CD8-positive, alpha-beta memory T cell (primary cell): ENCODE results near the gene SLCO3A1. TPM values are rescaled to one million over a fixed set of nuclear protein-coding genes. Genes with fewer than 3 reads are reported as not detected.

ENCODE experiments used
- CTCF ChIA-PET: fragments of 350-600 bp; sonication (Branson Sonifier 250); formaldehyde crosslinking; loops from one replicate; lab custom pipeline; 2021; ENCODE audit warnings: antibody characterized with exemption; lab: Charles Lee
- POLR2A ChIA-PET: fragments of 350-600 bp; sonication (Branson Sonifier 250); formaldehyde crosslinking; loops from one replicate; lab custom pipeline; 2021; ENCODE audit warnings: antibody characterized with exemption; lab: Charles Lee
- DNase-seq, 5 donors: peaks; one replicate each; pipeline versions ENCODE4 v3.0.0 to v3.0.0-alpha.2; 2020 to 2022; ENCODE audit warnings: mixed read lengths in 1 of 5
- H3K27ac ChIP-seq: one replicate; pipeline ENCODE4 v1.7.0; 2013; ENCODE audit warnings: low read depth, mild to moderate bottlenecking, low read length, moderate library complexity
- H3K27me3 ChIP-seq: 2 replicates; pipeline ENCODE4 v1.7.0; 2013; ENCODE audit warnings: low read length, mild to moderate bottlenecking; ENCODE audit not compliant: insufficient read depth, poor library complexity, severe bottlenecking
- H3K36me3 ChIP-seq: 2 replicates; pipeline ENCODE4 v1.7.0; 2013; ENCODE audit warnings: mild to moderate bottlenecking, low read length, moderate library complexity; ENCODE audit not compliant: insufficient read depth
- H3K4me1 ChIP-seq: 2 replicates; pipeline ENCODE4 v1.7.0; 2013; ENCODE audit warnings: mild to moderate bottlenecking, low read length, moderate library complexity; ENCODE audit not compliant: insufficient read depth
- H3K4me3 ChIP-seq: 2 replicates; pipeline ENCODE4 v1.7.0; 2013; ENCODE audit warnings: mild to moderate bottlenecking, low read length
- H3K9me3 ChIP-seq: 2 replicates; pipeline ENCODE4 v1.7.0; 2013; ENCODE audit warnings: mild to moderate bottlenecking, low read length
- H3K27ac Mint-ChIP-seq, 8 donors: one replicate each; pipeline ENCODE4 v1.8.0; 2020 to 2021; ENCODE audit warnings: mixed read lengths in 8 of 8, mild to moderate bottlenecking in 6 of 8, inconsistent platforms in 3 of 8, moderate library complexity in 3 of 8
- H3K27me3 Mint-ChIP-seq, 2 donors: one replicate each; pipeline ENCODE4 v1.8.0; 2020 to 2021; ENCODE audit warnings: mixed read lengths in 2 of 2, mild to moderate bottlenecking in 1 of 2, moderate library complexity in 1 of 2
- H3K36me3 Mint-ChIP-seq, 3 donors: one replicate each; pipeline ENCODE4 v1.8.0; 2020 to 2021; ENCODE audit warnings: mixed read lengths in 3 of 3, inconsistent platforms in 1 of 3, mild to moderate bottlenecking in 1 of 3
- H3K4me1 Mint-ChIP-seq, 3 donors: one replicate each; pipeline ENCODE4 v1.8.0; 2020 to 2021; ENCODE audit warnings: mixed read lengths in 3 of 3, inconsistent platforms in 1 of 3, mild to moderate bottlenecking in 1 of 3
- H3K4me3 Mint-ChIP-seq, 7 donors: one replicate each; pipeline ENCODE4 v1.8.0; 2020 to 2021; ENCODE audit warnings: mixed read lengths in 7 of 7, mild to moderate bottlenecking in 6 of 7, moderate library complexity in 4 of 7, inconsistent platforms in 2 of 7
- H3K9me3 Mint-ChIP-seq, 5 donors: one replicate each; pipeline ENCODE4 v1.8.0; 2020 to 2022; ENCODE audit warnings: mixed read lengths in 5 of 5, mild to moderate bottlenecking in 3 of 5, moderate library complexity in 2 of 5, inconsistent platforms in 1 of 5
- polyA plus RNA-seq: library from polyadenylated mRNA; unstranded; fragments of 300-500 nt; fragmentation: Illumina TruSeq; gene quantifications from one replicate; pipeline ENCODE4 v1.2.3, GENCODE V29; 2021
- total RNA-seq, 2 experiments: library from RNA; stranded (reverse); gene quantifications; one replicate each; pipeline ENCODE4 v1.2.3, GENCODE V29; 2021

SLCO3A1 gene
- total and polyA plus RNA-seq, 3 experiments from 2014 or later = 10.0 to 47.9 (median 10.8) TPM

- Mint-ChIP-seq H3K36me3 (peaks cover 0 to under 1% (median 0%) of the 10 kb centered on the region in 3 donors), H3K4me1 (peaks cover 87 to 99% (median 99%) of the 10 kb centered on the region in 3 donors), H3K4me3 (peak overlapping the region in 1 of 7 donors; percentile 23), H3K9me3 (no peaks in the 10 kb centered on the region), H3K27me3 (no peaks in the 10 kb centered on the region), H3K27ac (peak overlapping the region in 1 of 8 donors; percentile 4)
- Histone ChIP-seq H3K4me1 (peaks cover 91% of the 10 kb centered on the region), H3K27ac (no peak overlapping the region), H3K4me3 (no peak overlapping the region), H3K36me3 (no peaks in the 10 kb centered on the region), H3K9me3 (no peaks in the 10 kb centered on the region), H3K27me3 (no peaks in the 10 kb centered on the region)
- DNase-seq = no peak
- POLR2A ChIA-PET = no interaction called here
- CTCF ChIA-PET = no interaction called here
Measured at GRCh38 chr15:91860498-91860897, 7.0 kb downstream of the SLCO3A1 start.

- no peak for DNase-seq
- H3K4me1 Mint-ChIP-seq = peaks cover 87 to 99% (median 99%) of the 10 kb centered on the region in 3 donors
- H3K27ac Mint-ChIP-seq = no peak overlapping the region
- H3K9me3 ChIP-seq = no peaks in the 10 kb centered on the region
- no peak overlapping the region for H3K4me3 ChIP-seq
- peak overlapping the region in 2 of 7 donors; percentile 9 to 29 for H3K4me3 Mint-ChIP-seq
- CTCF ChIA-PET = interaction anchor here (3.7 kb wide), 1 partner anchor 7 kb away, joined by 22 read pairs; the partner anchor contains the start of gene SLCO3A1
- no peaks in the 10 kb centered on the region for H3K27me3 Mint-ChIP-seq
- H3K27me3 ChIP-seq = no peaks in the 10 kb centered on the region
- H3K36me3 Mint-ChIP-seq = peaks cover 0 to 3% (median 0%) of the 10 kb centered on the region in 3 donors
- H3K9me3 Mint-ChIP-seq = no peaks in the 10 kb centered on the region
- H3K4me1 ChIP-seq = peaks cover 88% of the 10 kb centered on the region
- no peaks in the 10 kb centered on the region for H3K36me3 ChIP-seq
- H3K27ac ChIP-seq = no peak overlapping the region
- POLR2A ChIA-PET = no interaction called here
Measured at GRCh38 chr15:91861223-91861622, 7.7 kb downstream of the SLCO3A1 start.

GRCh38 chr15:91862891-91863504, 9.5 kb downstream of the SLCO3A1 start:
- no peaks in the 10 kb centered on the region for H3K9me3 ChIP-seq
- ChIA-PET POLR2A (no interaction called here), CTCF (interaction anchor here (3.7 kb wide), 1 partner anchor 9 kb away, joined by 22 read pairs; the partner anchor contains the start of gene SLCO3A1)
- Mint-ChIP-seq H3K27ac (peak overlapping the region in 5 of 8 donors; percentile 5 to 72 (median 52)), H3K27me3 (no peaks in the 10 kb centered on the region), H3K36me3 (peaks cover 0 to 7% (median 0%) of the 10 kb centered on the region in 3 donors), H3K4me3 (peak overlapping the region in 2 of 7 donors; percentile 37 to 52), H3K9me3 (no peaks in the 10 kb centered on the region), H3K4me1 (peaks cover 81 to 99% (median 98%) of the 10 kb centered on the region in 3 donors)
- H3K4me3 ChIP-seq = no peak overlapping the region
- H3K36me3 ChIP-seq = no peaks in the 10 kb centered on the region
- no peak for DNase-seq
- H3K27ac ChIP-seq = no peak overlapping the region
- H3K4me1 ChIP-seq = peaks cover 90% of the 10 kb centered on the region
- H3K27me3 ChIP-seq = no peaks in the 10 kb centered on the region

- peaks cover 89% of the 10 kb centered on the region for H3K4me1 ChIP-seq
- no peak for DNase-seq
- H3K27me3 ChIP-seq = no peaks in the 10 kb centered on the region
- H3K27ac ChIP-seq = no peak overlapping the region
- peaks cover 78 to 99% (median 96%) of the 10 kb centered on the region in 3 donors for H3K4me1 Mint-ChIP-seq
- H3K27ac Mint-ChIP-seq = peak overlapping the region in 6 of 8 donors; percentile 18 to 70 (median 42)
- POLR2A ChIA-PET = no interaction called here
- no peak overlapping the region for H3K4me3 ChIP-seq
- CTCF ChIA-PET = interaction anchor here (0.8 to 3.7 kb wide), 2 partner anchors 10 to 13 kb away, joined by 3 to 22 read pairs; partner anchors contain the start of gene SLCO3A1
- H3K36me3 ChIP-seq = no peaks in the 10 kb centered on the region
- H3K9me3 Mint-ChIP-seq = no peaks in the 10 kb centered on the region
- H3K27me3 Mint-ChIP-seq = no peaks in the 10 kb centered on the region
- peaks cover 0 to 7% (median 0%) of the 10 kb centered on the region in 3 donors for H3K36me3 Mint-ChIP-seq
- H3K4me3 Mint-ChIP-seq = peak overlapping the region in 3 of 7 donors; percentile 49 to 52 (median 51)
- H3K9me3 ChIP-seq = no peaks in the 10 kb centered on the region
Measured at GRCh38 chr15:91863621-91864255, 10.2 kb downstream of the SLCO3A1 start.

GRCh38 chr15:91864664-91865063, 11.2 kb downstream of the SLCO3A1 start:
- Mint-ChIP-seq H3K27me3 (no peaks in the 10 kb centered on the region), H3K9me3 (no peaks in the 10 kb centered on the region), H3K4me3 (peak overlapping the region in 4 of 7 donors; percentile 5 to 59 (median 50)), H3K36me3 (peaks cover 0 to 7% (median 0%) of the 10 kb centered on the region in 3 donors), H3K27ac (peak overlapping the region in 7 of 8 donors; percentile 50 to 97 (median 85)), H3K4me1 (peaks cover 72 to 92% (median 91%) of the 10 kb centered on the region in 3 donors)
- peaks cover 83% of the 10 kb centered on the region for H3K4me1 ChIP-seq
- no peak overlapping the region for H3K27ac ChIP-seq
- POLR2A ChIA-PET = interaction anchor here (1.3 kb wide), 1 partner anchor 9 kb away, joined by 4 read pairs; no protein-coding TSS in a partner anchor
- peak in 2 of 5 donors; percentile 15 to 47 for DNase-seq
- H3K4me3 ChIP-seq = no peak overlapping the region
- H3K9me3 ChIP-seq = no peaks in the 10 kb centered on the region
- no peaks in the 10 kb centered on the region for H3K27me3 ChIP-seq
- H3K36me3 ChIP-seq = no peaks in the 10 kb centered on the region
- CTCF ChIA-PET = interaction anchor here (0.8 to 3.7 kb wide), 2 partner anchors 11 to 12 kb away, joined by 3 to 22 read pairs; partner anchors contain the start of gene SLCO3A1

- Mint-ChIP-seq H3K36me3 (peaks cover 0 to 7% (median 0%) of the 10 kb centered on the region in 3 donors), H3K9me3 (peaks cover 0 to 2% (median 0%) of the 10 kb centered on the region in 5 donors), H3K27ac (peak overlapping the region in 6 of 8 donors; percentile 64 to 85 (median 82)), H3K4me3 (peak overlapping the region in 2 of 7 donors; percentile 1 to 2), H3K4me1 (peaks cover 72 to 93% (median 92%) of the 10 kb centered on the region in 3 donors), H3K27me3 (no peaks in the 10 kb centered on the region)
- H3K36me3 ChIP-seq = no peaks in the 10 kb centered on the region
- CTCF ChIA-PET = no interaction called here
- POLR2A ChIA-PET = interaction anchor here (1.3 kb wide), 1 partner anchor 10 kb away, joined by 4 read pairs; no protein-coding TSS in a partner anchor
- H3K27me3 ChIP-seq = no peaks in the 10 kb centered on the region
- no peaks in the 10 kb centered on the region for H3K9me3 ChIP-seq
- H3K4me3 ChIP-seq = no peak overlapping the region
- no peak for DNase-seq
- peaks cover 83% of the 10 kb centered on the region for H3K4me1 ChIP-seq
- H3K27ac ChIP-seq = no peak overlapping the region
Measured at GRCh38 chr15:91865486-91865885, 12.0 kb downstream of the SLCO3A1 start.

- CTCF ChIA-PET = no interaction called here
- POLR2A ChIA-PET = no interaction called here
- no peaks in the 10 kb centered on the region for H3K27me3 Mint-ChIP-seq
Measured at GRCh38 chr15:91865950-91866349, 12.4 kb downstream of the SLCO3A1 start.

More at GRCh38 chr15:91865950-91866349, 12.4 kb downstream of the SLCO3A1 start:
- Histone ChIP-seq H3K27ac (no peak overlapping the region), H3K4me1 (peaks cover 83% of the 10 kb centered on the region), H3K27me3 (no peaks in the 10 kb centered on the region), H3K9me3 (no peaks in the 10 kb centered on the region), H3K36me3 (no peaks in the 10 kb centered on the region), H3K4me3 (no peak overlapping the region)
- DNase-seq = no peak
- Mint-ChIP-seq H3K36me3 (peaks cover 0 to 9% (median 0%) of the 10 kb centered on the region in 3 donors), H3K4me3 (peak overlapping the region in 2 of 7 donors; percentile 17 to 35), H3K27ac (peak overlapping the region in 6 of 8 donors; percentile 28 to 85 (median 82)), H3K4me1 (peaks cover 73 to 93% (median 92%) of the 10 kb centered on the region in 3 donors), H3K9me3 (peaks cover 0 to 6% (median 0%) of the 10 kb centered on the region in 5 donors)
